ENCODE measurements around the gene ZNF689.

The ZNF689 gene

DNA sequence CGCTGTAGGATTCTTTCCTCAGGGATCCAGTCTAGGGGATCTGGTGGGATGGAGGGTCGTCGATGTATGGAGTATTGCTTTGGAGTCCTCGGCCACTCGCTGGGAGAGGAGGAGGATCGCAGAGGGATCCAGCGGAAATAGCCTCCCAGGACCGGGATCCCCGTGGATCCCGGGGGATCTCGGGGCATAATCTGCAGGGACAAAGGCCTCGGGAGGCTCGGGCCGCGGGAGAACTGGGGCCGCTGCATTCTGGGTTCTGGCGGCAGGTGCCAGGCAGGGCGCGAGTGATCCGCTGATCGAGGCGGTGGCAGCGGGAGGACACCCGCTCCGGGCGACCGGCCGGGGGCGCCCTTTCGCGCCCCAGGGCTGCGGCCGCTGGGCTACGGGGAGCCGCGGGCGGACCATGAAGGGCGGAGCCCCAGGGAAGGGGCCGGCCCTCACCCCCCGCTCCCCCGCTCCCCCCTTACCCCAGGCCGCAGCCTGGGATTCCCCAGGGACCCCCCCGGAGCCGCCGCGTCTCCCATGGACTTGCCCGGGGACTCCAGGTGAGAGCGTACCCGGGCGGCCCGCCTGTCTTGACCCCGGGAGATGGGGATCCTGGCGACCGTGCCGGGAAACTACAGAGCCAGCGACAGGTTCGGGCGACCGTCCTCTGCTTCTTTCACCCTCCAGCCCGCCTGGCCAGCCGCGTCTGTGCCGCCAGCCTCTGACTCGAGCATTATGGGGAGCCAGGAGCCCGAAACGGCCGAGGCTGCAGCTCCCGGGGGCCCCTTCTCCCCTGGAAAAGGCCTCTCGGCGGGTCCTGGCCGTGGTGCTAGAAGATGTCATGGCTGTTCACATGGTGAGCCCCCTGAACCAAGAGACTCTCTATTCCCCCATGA lies 41.2 kb upstream of the ZNF689 start (continued):
- TF ChIP-seq, protein P1, sequence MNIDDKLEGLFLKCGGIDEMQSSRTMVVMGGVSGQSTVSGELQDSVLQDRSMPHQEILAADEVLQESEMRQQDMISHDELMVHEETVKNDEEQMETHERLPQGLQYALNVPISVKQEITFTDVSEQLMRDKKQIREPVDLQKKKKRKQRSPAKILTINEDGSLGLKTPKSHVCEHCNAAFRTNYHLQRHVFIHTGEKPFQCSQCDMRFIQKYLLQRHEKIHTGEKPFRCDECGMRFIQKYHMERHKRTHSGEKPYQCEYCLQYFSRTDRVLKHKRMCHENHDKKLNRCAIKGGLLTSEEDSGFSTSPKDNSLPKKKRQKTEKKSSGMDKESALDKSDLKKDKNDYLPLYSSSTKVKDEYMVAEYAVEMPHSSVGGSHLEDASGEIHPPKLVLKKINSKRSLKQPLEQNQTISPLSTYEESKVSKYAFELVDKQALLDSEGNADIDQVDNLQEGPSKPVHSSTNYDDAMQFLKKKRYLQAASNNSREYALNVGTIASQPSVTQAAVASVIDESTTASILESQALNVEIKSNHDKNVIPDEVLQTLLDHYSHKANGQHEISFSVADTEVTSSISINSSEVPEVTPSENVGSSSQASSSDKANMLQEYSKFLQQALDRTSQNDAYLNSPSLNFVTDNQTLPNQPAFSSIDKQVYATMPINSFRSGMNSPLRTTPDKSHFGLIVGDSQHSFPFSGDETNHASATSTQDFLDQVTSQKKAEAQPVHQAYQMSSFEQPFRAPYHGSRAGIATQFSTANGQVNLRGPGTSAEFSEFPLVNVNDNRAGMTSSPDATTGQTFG (tag by site-specific recombination; IDR thresholded peaks at IDR 0.05; ENCODE audit: borderline replicate concordance): no peak
- TF ChIP-seq ZNF677 (tag by site-specific recombination; IDR thresholded peaks at IDR 0.05) (no peak), ZNF394 (tag by site-specific recombination; IDR thresholded peaks at IDR 0.05; ENCODE audit: borderline replicate concordance) (no peak), KLF8 (tag by site-specific recombination; IDR thresholded peaks at IDR 0.05) (no peak), MYNN (tag by site-specific recombination; IDR thresholded peaks at IDR 0.05; ENCODE audit: borderline replicate concordance) (no peak), ZNF837 (tag by site-specific recombination; IDR thresholded peaks at IDR 0.05) (no peak), KLF7 (tag by site-specific recombination; IDR thresholded peaks at IDR 0.05; ENCODE audit: borderline replicate concordance) (no peak), ZNF24 (tag by site-specific recombination; IDR thresholded peaks at IDR 0.05) (no peak), TRIM28 (IDR thresholded peaks at IDR 0.05; ENCODE audit: borderline replicate concordance, low read length) (no peak), KLF10 (tag by site-specific recombination; IDR thresholded peaks at IDR 0.05) (peak; percentile 19; the same call in 1 of the 2 replicates), ZNF2 (tag by site-specific recombination; IDR thresholded peaks at IDR 0.05) (peak; percentile 31; the same call in 1 of the 2 replicates), ZFP41 (tag by site-specific recombination; IDR thresholded peaks at IDR 0.05; ENCODE audit: borderline replicate concordance) (no peak), ZNF121 (tag by site-specific recombination; IDR thresholded peaks at IDR 0.05) (no peak), IKZF3 (tag by site-specific recombination; IDR thresholded peaks at IDR 0.05) (peak; percentile 8), ZBTB7A (tag by site-specific recombination; IDR thresholded peaks at IDR 0.05; ENCODE audit: low read depth) (0 out of 2 replicates have a peak, but pooled peaks have one; percentile 17), ZNF416 (tag by site-specific recombination; IDR thresholded peaks at IDR 0.05) (no peak), ZNF292 (tag by site-specific recombination; IDR thresholded peaks at IDR 0.05; ENCODE audit: borderline replicate concordance, low read depth) (no peak)
- TF ChIP-seq, protein P2, sequence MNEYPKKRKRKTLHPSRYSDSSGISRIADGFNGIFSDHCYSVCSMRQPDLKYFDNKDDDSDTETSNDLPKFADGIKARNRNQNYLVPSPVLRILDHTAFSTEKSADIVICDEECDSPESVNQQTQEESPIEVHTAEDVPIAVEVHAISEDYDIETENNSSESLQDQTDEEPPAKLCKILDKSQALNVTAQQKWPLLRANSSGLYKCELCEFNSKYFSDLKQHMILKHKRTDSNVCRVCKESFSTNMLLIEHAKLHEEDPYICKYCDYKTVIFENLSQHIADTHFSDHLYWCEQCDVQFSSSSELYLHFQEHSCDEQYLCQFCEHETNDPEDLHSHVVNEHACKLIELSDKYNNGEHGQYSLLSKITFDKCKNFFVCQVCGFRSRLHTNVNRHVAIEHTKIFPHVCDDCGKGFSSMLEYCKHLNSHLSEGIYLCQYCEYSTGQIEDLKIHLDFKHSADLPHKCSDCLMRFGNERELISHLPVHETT (tag by site-specific recombination; IDR thresholded peaks at IDR 0.05): no peak
- TF ChIP-seq, protein P3, sequence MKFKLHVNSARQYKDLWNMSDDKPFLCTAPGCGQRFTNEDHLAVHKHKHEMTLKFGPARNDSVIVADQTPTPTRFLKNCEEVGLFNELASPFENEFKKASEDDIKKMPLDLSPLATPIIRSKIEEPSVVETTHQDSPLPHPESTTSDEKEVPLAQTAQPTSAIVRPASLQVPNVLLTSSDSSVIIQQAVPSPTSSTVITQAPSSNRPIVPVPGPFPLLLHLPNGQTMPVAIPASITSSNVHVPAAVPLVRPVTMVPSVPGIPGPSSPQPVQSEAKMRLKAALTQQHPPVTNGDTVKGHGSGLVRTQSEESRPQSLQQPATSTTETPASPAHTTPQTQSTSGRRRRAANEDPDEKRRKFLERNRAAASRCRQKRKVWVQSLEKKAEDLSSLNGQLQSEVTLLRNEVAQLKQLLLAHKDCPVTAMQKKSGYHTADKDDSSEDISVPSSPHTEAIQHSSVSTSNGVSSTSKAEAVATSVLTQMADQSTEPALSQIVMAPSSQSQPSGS (tag by site-specific recombination; IDR thresholded peaks at IDR 0.05; ENCODE audit: low read depth): no peak
- TF ChIP-seq, protein P4, sequence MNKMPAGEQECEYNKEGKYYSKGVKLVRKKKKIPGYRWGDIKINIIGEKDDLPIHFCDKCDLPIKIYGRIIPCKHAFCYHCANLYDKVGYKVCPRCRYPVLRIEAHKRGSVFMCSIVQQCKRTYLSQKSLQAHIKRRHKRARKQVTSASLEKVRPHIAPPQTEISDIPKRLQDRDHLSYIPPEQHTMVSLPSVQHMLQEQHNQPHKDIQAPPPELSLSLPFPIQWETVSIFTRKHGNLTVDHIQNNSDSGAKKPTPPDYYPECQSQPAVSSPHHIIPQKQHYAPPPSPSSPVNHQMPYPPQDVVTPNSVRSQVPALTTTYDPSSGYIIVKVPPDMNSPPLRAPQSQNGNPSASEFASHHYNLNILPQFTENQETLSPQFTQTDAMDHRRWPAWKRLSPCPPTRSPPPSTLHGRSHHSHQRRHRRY (tag by site-specific recombination; IDR thresholded peaks at IDR 0.05): no peak
- TF ChIP-seq, protein P5, sequence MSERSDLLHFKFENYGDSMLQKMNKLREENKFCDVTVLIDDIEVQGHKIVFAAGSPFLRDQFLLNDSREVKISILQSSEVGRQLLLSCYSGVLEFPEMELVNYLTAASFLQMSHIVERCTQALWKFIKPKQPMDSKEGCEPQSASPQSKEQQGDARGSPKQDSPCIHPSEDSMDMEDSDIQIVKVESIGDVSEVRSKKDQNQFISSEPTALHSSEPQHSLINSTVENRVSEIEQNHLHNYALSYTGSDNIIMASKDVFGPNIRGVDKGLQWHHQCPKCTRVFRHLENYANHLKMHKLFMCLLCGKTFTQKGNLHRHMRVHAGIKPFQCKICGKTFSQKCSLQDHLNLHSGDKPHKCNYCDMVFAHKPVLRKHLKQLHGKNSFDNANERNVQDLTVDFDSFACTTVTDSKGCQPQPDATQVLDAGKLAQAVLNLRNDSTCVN (tag by site-specific recombination; optimal IDR thresholded peaks at IDR 0.05): peak; percentile 51
- TF ChIP-seq, protein P6, sequence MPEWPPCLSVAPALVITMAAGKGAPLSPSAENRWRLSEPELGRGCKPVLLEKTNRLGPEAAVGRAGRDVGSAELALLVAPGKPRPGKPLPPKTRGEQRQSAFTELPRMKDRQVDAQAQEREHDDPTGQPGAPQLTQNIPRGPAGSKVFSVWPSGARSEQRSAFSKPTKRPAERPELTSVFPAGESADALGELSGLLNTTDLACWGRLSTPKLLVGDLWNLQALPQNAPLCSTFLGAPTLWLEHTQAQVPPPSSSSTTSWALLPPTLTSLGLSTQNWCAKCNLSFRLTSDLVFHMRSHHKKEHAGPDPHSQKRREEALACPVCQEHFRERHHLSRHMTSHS (tag by site-specific recombination; IDR thresholded peaks at IDR 0.05): no peak
- TF ChIP-seq, protein P7, sequence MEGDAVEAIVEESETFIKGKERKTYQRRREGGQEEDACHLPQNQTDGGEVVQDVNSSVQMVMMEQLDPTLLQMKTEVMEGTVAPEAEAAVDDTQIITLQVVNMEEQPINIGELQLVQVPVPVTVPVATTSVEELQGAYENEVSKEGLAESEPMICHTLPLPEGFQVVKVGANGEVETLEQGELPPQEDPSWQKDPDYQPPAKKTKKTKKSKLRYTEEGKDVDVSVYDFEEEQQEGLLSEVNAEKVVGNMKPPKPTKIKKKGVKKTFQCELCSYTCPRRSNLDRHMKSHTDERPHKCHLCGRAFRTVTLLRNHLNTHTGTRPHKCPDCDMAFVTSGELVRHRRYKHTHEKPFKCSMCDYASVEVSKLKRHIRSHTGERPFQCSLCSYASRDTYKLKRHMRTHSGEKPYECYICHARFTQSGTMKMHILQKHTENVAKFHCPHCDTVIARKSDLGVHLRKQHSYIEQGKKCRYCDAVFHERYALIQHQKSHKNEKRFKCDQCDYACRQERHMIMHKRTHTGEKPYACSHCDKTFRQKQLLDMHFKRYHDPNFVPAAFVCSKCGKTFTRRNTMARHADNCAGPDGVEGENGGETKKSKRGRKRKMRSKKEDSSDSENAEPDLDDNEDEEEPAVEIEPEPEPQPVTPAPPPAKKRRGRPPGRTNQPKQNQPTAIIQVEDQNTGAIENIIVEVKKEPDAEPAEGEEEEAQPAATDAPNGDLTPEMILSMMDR (tag by site-specific recombination; IDR thresholded peaks at IDR 0.05): peak; percentile 89
- TF ChIP-seq, protein P8, sequence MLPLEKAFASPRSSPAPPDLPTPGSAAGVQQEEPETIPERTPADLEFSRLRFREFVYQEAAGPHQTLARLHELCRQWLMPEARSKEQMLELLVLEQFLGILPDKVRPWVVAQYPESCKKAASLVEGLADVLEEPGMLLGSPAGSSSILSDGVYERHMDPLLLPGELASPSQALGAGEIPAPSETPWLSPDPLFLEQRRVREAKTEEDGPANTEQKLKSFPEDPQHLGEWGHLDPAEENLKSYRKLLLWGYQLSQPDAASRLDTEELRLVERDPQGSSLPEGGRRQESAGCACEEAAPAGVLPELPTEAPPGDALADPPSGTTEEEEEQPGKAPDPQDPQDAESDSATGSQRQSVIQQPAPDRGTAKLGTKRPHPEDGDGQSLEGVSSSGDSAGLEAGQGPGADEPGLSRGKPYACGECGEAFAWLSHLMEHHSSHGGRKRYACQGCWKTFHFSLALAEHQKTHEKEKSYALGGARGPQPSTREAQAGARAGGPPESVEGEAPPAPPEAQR (tag by site-specific recombination; IDR thresholded peaks at IDR 0.05): no peak
- TF ChIP-seq, protein P9, sequence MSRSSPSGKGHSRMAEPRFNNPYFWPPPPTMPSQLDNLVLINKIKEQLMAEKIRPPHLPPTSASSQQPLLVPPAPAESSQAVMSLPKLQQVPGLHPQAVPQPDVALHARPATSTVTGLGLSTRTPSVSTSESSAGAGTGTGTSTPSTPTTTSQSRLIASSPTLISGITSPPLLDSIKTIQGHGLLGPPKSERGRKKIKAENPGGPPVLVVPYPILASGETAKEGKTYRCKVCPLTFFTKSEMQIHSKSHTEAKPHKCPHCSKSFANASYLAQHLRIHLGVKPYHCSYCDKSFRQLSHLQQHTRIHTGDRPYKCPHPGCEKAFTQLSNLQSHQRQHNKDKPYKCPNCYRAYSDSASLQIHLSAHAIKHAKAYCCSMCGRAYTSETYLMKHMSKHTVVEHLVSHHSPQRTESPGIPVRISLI (tag by site-specific recombination; IDR thresholded peaks at IDR 0.05): no peak

Measured in HEK293 (cell line).